Measurements from ENCODE around the gene NEDD9.

Gene NEDD9

DNA sequence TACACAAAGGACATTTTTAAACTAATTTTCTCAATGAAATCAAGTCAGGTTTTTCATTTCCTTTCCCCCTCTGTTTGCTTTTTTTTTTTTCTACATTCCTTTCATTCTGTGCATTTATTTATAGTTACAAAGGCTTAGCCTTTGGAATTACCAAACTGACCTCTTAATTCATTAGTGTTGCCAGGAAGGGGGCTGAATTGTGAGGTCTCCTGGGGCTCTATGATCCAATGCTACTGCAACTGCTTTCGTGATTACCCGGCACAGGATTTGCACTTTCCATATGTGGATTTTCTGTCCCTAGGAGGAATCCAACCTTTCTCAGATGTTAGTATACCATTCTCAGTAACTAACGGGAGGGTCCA, 35.3 kb downstream of the NEDD9 start:
- Histone ChIP-seq H3K36me3 (ENCODE audit: control insufficient read depth in 2 of 2, insufficient read depth in 1 of 2, low read length in 2 of 2) (peaks cover 0 to 4% of the 10 kb centered on the region in 2 experiments; a peak in 2 of 3 replicates), H3K4me1 (ENCODE audit: control insufficient read depth, insufficient read depth, low read length) (peaks cover 4% of the 10 kb centered on the region), H3K4me3 (ENCODE audit: low read depth, low read length) (no peak overlapping the region), H3K27ac (ENCODE audit: extremely low read depth, low read depth, low read length) (no peak overlapping the region), H3K9me3 (ENCODE audit: control insufficient read depth, insufficient read depth, low read depth, low read length) (no peaks in the 10 kb centered on the region)
- ChIA-PET POLR2A (no interaction called here), CTCF (interaction anchor here (0.8 to 2.3 kb wide), 4 partner anchors 10 to 299 kb away, joined by 3 to 10 read pairs (median 4); no protein-coding TSS in a partner anchor)
- TF ChIP-seq ZNF521 (tag by site-specific recombination; IDR thresholded peaks at IDR 0.05) (no peak), PRDM4 (tag by site-specific recombination; IDR thresholded peaks at IDR 0.05) (no peak), ZNF544 (tag by site-specific recombination; IDR thresholded peaks at IDR 0.05) (no peak), ZNF610 (tag by site-specific recombination; IDR thresholded peaks at IDR 0.05; ENCODE audit: borderline replicate concordance) (no peak), ZNF114 (tag by site-specific recombination; IDR thresholded peaks at IDR 0.05) (no peak), ZNF404 (tag by site-specific recombination; IDR thresholded peaks at IDR 0.05) (no peak), ZNF138 (tag by site-specific recombination; IDR thresholded peaks at IDR 0.05; ENCODE audit: borderline replicate concordance) (no peak), ZNF621 (tag by site-specific recombination; IDR thresholded peaks at IDR 0.05) (no peak), ZNF112 (tag by site-specific recombination; IDR thresholded peaks at IDR 0.05) (no peak), AEBP2 (tag by site-specific recombination; IDR thresholded peaks at IDR 0.05; ENCODE audit: borderline replicate concordance) (no peak), ZNF132 (tag by site-specific recombination; IDR thresholded peaks at IDR 0.05; ENCODE audit: borderline replicate concordance) (no peak), ZNF174 (tag by site-specific recombination; IDR thresholded peaks at IDR 0.05) (no peak), ZFP37 (tag by site-specific recombination; IDR thresholded peaks at IDR 0.05) (no peak), ZNF140 (tag by site-specific recombination; IDR thresholded peaks at IDR 0.05) (no peak), PRDM1 (tag by site-specific recombination; IDR thresholded peaks at IDR 0.05) (no peak), ZBTB8A (tag by site-specific recombination; IDR thresholded peaks at IDR 0.05) (no peak)
- TF ChIP-seq, protein P1, sequence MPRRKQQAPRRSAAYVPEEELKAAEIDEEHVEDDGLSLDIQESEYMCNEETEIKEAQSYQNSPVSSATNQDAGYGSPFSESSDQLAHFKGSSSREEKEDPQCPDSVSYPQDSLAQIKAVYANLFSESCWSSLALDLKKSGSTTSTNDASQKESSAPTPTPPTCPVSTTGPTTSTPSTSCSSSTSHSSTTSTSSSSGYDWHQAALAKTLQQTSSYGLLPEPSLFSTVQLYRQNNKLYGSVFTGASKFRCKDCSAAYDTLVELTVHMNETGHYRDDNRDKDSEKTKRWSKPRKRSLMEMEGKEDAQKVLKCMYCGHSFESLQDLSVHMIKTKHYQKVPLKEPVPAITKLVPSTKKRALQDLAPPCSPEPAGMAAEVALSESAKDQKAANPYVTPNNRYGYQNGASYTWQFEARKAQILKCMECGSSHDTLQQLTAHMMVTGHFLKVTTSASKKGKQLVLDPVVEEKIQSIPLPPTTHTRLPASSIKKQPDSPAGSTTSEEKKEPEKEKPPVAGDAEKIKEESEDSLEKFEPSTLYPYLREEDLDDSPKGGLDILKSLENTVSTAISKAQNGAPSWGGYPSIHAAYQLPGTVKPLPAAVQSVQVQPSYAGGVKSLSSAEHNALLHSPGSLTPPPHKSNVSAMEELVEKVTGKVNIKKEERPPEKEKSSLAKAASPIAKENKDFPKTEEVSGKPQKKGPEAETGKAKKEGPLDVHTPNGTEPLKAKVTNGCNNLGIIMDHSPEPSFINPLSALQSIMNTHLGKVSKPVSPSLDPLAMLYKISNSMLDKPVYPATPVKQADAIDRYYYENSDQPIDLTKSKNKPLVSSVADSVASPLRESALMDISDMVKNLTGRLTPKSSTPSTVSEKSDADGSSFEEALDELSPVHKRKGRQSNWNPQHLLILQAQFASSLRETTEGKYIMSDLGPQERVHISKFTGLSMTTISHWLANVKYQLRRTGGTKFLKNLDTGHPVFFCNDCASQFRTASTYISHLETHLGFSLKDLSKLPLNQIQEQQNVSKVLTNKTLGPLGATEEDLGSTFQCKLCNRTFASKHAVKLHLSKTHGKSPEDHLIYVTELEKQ (tag by site-specific recombination; IDR thresholded peaks at IDR 0.05; ENCODE audit: borderline replicate concordance): no peak
- TF ChIP-seq, protein P2, sequence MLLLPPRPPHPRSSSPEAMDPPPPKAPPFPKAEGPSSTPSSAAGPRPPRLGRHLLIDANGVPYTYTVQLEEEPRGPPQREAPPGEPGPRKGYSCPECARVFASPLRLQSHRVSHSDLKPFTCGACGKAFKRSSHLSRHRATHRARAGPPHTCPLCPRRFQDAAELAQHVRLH (tag by site-specific recombination; IDR thresholded peaks at IDR 0.05): no peak
- TF ChIP-seq, protein P3, sequence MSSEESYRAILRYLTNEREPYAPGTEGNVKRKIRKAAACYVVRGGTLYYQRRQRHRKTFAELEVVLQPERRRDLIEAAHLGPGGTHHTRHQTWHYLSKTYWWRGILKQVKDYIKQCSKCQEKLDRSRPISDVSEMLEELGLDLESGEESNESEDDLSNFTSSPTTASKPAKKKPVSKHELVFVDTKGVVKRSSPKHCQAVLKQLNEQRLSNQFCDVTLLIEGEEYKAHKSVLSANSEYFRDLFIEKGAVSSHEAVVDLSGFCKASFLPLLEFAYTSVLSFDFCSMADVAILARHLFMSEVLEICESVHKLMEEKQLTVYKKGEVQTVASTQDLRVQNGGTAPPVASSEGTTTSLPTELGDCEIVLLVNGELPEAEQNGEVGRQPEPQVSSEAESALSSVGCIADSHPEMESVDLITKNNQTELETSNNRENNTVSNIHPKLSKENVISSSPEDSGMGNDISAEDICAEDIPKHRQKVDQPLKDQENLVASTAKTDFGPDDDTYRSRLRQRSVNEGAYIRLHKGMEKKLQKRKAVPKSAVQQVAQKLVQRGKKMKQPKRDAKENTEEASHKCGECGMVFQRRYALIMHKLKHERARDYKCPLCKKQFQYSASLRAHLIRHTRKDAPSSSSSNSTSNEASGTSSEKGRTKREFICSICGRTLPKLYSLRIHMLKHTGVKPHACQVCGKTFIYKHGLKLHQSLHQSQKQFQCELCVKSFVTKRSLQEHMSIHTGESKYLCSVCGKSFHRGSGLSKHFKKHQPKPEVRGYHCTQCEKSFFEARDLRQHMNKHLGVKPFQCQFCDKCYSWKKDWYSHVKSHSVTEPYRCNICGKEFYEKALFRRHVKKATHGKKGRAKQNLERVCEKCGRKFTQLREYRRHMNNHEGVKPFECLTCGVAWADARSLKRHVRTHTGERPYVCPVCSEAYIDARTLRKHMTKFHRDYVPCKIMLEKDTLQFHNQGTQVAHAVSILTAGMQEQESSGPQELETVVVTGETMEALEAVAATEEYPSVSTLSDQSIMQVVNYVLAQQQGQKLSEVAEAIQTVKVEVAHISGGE (tag by site-specific recombination; conservative IDR thresholded peaks at IDR 0.05; ENCODE audit: low read depth): no peak
